Gastrocnemius medialis (tissue), 4 donors: ENCODE results near the gene LBHD1.

ENCODE experiments used
- POLR2A ChIP-seq, 2 donors: fragments of 450-650 bp; IDR thresholded peaks; one replicate each; pipeline ENCODE4 v1.6.1; 2017; ENCODE audit warnings: antibody characterized with exemption in 2 of 2, mild to moderate bottlenecking in 2 of 2, moderate library complexity in 2 of 2
- TF ChIP-seq, protein P1 (sequence below), 5 experiments: fragments of 450-650 bp in 3 of 5; fragments of 200-600 bp in 2 of 5; sonication (generic) in 2 of 5; IDR thresholded peaks in 4 of 5; conservative IDR thresholded peaks in 1 of 5; 1 replicate in 4 of 5; 2 replicates in 1 of 5; pipeline ENCODE4 v1.5.1; 2016 to 2019; ENCODE audit warnings: antibody characterized with exemption in 5 of 5, mild to moderate bottlenecking in 3 of 5, moderate library complexity in 3 of 5

GRCh38 chr11:62656796-62657429 is 15.2 kb downstream of the LBHD1 start:
- no peak for TF ChIP-seq POLR2A (IDR thresholded peaks at IDR 0.05)
- TF ChIP-seq, protein P1, sequence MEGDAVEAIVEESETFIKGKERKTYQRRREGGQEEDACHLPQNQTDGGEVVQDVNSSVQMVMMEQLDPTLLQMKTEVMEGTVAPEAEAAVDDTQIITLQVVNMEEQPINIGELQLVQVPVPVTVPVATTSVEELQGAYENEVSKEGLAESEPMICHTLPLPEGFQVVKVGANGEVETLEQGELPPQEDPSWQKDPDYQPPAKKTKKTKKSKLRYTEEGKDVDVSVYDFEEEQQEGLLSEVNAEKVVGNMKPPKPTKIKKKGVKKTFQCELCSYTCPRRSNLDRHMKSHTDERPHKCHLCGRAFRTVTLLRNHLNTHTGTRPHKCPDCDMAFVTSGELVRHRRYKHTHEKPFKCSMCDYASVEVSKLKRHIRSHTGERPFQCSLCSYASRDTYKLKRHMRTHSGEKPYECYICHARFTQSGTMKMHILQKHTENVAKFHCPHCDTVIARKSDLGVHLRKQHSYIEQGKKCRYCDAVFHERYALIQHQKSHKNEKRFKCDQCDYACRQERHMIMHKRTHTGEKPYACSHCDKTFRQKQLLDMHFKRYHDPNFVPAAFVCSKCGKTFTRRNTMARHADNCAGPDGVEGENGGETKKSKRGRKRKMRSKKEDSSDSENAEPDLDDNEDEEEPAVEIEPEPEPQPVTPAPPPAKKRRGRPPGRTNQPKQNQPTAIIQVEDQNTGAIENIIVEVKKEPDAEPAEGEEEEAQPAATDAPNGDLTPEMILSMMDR (IDR thresholded peaks at IDR 0.05 in 4 of 5, conservative IDR thresholded peaks at IDR 0.05 in 1 of 5) = no peak
